GM18870 (cell line): ENCODE measurements around the gene RIPOR2.

Experiments used
- ATAC-seq: cut with Tn5 transposase; IDR thresholded peaks from one replicate; pipeline ENCODE4 v1.9.1; 2021; ENCODE audit warnings: moderate library complexity; ENCODE audit not compliant: unreplicated experiment

Gene RIPOR2

GRCh38 chr6:24935366-24936152 is at the start of gene RIPOR2:
Gene RIPOR2, minus strand, starts transcription at chr6:24935960. Its CDS starts 62 bp downstream, at chr6:24935898.
- ATAC-seq: no peak

DNA sequence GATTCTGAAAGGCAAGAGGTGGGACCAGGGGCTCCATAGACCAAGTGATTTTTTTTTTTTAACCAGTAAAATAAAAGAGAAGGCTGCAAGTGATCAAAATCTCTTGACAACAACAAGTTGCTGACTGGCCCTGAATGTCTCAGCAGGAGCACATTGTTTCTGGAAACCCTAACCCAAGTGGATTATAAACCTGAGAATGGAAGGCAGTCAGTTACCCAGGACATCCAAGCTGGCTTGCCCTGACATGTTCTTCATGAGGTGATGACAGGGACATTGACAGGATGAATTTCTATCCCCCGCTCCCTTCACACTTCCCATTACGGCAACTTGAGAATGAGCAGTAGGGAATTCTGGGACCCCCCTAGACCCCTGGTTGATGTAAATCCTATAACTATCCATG is 49.6 kb upstream of the RIPOR2 start:
- no peak for ATAC-seq

DNA sequence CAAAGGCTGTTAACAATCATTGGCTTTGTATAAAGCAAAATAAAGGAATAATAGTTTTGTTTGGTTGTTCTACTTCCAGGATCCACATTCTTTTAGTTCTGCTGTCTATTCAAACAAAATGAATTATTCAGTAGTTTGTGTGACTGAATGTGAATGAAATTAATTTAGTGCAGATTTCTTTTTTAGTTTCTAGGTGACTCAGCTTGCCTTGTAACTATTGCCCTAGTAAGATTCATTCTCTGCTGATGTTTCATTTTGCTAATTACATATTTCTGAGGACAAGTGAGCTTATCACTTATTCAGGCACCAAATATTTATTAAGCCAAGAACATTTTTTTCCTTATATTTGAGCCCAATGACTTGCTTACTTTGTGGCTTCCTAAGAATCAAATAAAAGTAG is 46.5 kb upstream of the RIPOR2 start:
- no peak for ATAC-seq

GRCh38 chr6:24981386-24981760 is 45.6 kb upstream of the RIPOR2 start:
- ATAC-seq: no peak

GRCh38 chr6:24980507-24981385 is 45.0 kb upstream of the RIPOR2 start:
- ATAC-seq: no peak

DNA sequence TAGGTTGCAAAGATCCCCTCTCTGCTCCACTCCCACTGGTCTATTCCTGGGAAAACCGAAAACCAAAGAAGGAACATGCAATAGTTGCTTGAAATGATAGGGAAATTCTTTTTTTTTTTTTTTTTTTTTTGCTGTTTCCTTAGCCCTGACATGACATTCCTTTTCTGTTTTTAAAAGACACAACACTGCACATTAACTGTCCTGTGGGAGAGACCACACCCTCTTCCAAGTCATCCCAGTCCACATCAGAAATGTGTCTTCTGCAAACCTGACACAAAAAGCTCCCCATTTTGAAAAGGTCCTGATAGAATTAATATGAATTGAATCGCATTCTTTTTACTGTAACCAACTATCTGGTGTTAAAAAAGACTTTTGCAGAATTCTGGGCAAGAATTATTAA is 43.4 kb upstream of the RIPOR2 start:
- no peak for ATAC-seq

DNA sequence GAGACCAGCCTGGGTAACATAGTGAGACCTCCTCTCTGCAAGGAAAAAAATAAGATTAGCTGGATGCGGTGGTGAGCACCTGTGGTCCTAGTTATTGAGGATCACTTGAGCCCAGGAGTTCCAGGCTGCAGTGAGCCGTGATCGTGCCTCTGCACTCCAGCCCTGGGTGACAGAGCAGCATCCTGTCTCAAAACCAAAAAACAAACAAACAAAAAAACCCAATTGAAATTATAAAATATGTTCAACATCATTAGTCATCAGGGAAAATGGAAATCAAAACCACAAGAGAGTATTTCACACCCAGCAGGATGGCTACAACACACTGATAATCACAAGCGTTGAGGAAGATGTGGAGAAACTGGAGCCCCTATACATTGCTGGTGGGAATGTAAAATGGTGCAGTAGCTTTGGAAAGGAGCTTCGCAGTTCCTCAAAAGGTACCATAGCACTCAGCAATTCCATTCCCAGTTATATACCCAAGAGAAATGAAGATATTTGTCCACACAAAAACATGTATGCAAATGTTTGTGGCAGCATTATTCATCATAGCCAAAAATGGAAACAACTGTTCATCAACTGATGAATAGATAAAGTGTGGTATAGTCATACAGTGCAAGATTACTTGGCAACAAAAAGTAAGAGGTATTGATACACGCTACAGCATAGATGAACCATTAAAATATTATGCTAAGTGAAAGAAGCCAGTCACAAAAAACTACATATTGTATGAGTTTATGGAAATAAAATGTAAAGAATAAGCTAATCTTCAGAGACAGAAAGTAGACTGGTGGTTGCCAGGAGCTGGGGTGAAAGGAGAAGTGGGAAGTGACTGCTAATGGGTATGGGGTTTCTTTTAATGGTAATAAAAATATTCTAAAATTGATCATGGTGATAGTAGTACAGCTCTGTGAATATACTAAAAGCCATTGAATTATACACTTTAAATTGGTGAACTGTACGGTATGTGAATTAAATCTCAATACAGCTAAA is 38.7 kb upstream of the RIPOR2 start:
- peak; percentile 83 for ATAC-seq

DNA sequence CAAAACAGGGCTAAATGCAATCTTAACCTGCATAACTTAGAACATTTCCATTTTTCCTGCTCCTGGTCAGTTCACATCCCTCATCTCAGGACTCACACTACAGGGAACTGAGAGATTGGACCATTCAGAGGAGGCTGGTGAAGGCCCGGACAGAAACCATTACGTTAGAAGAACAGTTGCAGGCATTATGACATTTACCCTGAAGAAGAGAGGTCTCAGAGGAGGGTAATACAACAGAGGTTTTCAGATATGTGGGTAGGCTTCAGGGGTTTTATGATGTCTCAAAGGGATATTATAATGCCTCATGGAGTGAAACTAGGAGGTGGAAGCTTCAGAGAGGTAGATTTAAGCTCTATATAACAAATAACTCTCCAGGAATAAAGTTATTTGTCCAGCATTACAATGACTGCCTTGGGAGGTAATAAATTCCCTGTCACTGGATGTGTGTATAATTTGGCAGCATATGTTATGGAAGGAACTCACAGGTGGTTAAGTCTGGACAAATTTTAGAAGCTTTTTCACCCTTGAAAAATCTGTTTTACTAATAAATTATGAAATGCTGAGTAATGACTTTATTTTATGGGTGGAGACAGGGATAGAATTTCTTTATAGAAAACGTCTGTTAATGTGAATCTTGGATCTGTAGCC is 36.7 kb upstream of the RIPOR2 start:
- ATAC-seq: no peak

- no peak for ATAC-seq
Observed at GRCh38 chr6:24971067-24971466, 35.3 kb upstream of the RIPOR2 start.

DNA sequence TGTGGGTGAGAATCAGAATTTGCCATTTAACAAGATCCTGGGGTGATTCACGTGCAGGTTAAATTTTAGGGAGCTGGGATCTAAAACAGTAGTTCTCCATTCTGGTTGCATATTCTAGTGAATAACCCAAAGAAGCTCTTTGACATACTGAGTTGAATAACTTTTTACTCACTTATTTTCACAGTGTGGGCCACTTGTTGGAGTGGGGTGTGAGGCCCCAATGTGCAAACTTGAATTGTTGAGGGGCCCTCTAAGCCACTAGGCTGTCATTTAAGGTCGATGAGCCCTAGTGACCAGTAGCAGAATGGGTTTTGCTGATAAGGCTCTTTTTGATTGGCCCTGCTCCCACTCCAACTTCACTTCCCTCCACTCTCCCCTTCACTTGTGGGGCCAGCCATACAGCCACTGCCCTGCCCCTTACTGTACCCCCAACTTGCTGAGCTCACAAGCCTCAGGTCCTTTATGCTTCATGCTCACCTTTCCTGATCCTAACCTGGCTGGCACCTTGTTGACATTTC is 33.6 kb upstream of the RIPOR2 start:
- ATAC-seq: no peak

DNA sequence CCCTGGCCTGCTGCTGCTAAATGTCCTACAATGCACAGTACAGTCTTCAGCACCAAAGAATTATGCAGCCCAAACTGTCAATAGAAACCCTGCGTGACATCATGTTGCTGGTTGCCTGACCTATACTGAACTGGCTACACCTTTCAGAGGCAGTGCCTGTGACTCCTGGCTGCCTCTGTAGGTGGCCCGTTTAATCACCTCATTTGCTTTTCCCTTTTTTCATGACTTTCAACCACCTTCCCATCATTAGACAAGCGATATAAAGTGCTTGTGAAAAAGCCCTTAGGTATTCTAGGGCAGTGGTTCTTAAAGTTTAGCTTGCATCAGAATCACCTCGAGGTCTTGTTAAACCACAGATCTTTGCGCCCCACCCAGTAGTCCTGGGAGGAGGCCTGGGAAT is 33.0 kb upstream of the RIPOR2 start:
- no peak for ATAC-seq

DNA sequence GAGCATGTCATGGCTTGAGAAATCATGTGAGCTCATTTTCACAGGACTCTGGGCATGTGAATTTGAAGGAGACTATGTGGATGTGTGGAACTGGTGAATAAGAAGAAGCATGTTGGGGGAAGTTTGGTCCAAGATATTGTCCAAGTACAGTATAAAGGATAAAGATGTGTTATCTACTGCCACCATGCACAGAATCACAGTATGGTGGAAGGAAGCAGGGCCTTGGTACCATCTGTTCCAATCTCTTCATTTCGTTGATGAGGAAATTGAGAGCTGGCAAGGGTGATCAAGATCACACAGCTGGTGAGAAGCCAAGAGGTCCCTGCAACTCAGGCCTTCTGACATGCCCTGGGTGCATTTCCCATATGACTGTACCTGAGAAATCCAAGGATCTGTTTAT is 31.5 kb upstream of the RIPOR2 start:
- ATAC-seq: no peak

DNA sequence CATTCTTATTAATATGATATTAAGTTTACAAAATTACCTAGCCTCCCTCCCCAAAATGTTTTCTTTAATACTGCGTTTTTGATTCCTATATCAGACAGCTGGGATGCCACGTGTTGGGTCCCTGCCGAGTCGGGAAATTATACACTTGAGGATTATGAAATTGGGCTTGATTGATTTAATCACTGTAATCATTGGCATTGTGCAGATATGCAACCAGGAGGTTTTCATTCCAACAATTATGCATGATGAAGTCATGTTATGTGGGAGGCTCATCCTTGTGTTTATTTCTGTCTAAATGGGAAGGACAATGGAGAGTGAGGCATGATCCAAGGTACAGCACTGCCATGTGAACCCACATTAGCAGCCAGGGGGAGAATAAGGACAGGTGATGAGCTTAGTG is 30.6 kb upstream of the RIPOR2 start:
- ATAC-seq: no peak

- no peak for ATAC-seq
Observed at GRCh38 chr6:24963887-24964570, 28.3 kb upstream of the RIPOR2 start.

- ATAC-seq: no peak
Observed at GRCh38 chr6:24963339-24963738, 27.6 kb upstream of the RIPOR2 start.

- no peak for ATAC-seq
Observed at GRCh38 chr6:24961852-24962251, 26.1 kb upstream of the RIPOR2 start.

GRCh38 chr6:24960991-24961475 is 25.3 kb upstream of the RIPOR2 start:
- ATAC-seq: no peak

GRCh38 chr6:24959319-24959718 is 23.6 kb upstream of the RIPOR2 start:
- ATAC-seq: no peak

- no peak for ATAC-seq
Observed at GRCh38 chr6:24957199-24957598, 21.4 kb upstream of the RIPOR2 start.

DNA sequence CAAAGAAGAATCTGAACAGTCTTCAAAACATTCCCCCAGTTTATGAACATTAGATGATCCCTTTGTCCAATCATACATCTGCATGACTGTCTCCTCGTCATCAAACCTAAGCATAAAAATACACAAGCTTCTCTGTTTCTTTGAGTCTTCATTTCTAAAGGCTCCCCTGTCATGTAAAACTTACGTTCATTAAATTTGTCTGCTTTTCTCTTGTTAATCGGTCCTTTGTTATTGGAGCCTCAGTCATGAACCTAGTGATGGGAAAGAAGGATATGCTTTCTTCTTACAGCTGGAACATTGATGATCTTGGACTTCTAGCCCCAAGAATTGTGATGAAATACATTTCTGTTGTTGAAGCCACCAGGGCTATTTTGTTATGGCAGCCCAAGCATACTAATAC is 18.0 kb upstream of the RIPOR2 start:
- no peak for ATAC-seq
